Choroid plexus epithelial cell (primary cell): ENCODE data around the gene ZMIZ1.

Experiments
- DNase-seq: peaks from one replicate; pipeline ENCODE4 v3.0.0-alpha.2; 2010; ENCODE audit warnings: low read depth
- H3K4me3 ChIP-seq: 2 replicates; pipeline ENCODE4 v1.5.1; 2011; ENCODE audit warnings: low read depth, mild to moderate bottlenecking, control low read depth, low read length, moderate library complexity
- TF ChIP-seq, protein P1 (sequence below): conservative IDR thresholded peaks from 2 replicates; pipeline ENCODE4 v1.5.1; 2011; ENCODE audit warnings: low read depth, mild to moderate bottlenecking, control low read depth, inconsistent platforms, low read length, moderate library complexity

The ZMIZ1 gene

DNA sequence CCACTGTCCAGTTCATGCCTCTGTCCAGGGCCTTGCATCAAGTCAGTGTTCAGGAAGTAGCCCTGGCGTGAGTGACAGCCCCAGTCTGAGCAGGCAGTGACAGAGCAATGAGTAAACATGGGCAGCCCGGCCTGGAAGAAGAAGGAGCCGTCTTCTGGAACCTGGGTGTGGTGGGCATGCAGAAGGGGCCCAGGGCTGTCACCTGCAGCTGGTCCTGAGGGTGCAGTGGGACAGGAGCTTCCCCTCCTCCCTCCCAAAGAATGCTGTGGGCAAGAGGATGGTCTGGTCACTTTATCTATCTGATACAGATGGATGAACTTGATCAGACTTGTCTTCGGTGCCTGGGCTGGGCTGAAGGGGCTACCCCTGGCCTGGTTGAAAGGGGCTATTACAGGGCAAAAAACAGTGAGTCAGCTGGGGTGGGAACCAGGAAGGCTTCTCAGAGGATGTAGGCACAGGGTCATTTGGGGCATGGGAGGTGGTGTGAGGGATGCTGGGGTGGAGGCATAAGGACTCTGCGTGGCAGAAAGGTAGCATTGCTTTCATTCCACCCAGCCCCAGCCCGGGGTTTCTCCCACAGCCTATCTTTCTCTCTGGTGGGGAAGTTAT, 235.8 kb downstream of the ZMIZ1 start:
- no peak overlapping the region for H3K4me3 ChIP-seq
- DNase-seq: no peak

DNA sequence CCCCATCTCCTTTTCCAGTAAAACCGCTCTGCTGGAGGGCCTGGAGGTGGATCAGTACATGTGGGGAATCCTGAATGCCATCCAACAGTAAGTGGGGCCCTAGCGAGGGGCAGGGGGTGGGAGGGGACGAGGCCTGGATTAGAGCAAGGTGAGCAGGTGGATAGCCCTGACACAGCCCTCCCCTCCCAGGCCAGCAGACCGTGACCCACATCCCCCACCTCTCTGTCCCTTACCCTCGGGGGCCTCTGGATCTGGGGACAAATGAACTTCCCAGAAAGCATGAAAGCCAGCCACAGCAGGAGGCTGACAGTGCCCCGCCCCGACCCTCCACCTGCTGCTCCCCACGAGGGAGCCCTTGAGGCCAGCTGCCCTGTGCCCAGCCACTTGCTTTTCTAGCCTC, 236.7 kb downstream of the ZMIZ1 start:
- TF ChIP-seq, protein P1, sequence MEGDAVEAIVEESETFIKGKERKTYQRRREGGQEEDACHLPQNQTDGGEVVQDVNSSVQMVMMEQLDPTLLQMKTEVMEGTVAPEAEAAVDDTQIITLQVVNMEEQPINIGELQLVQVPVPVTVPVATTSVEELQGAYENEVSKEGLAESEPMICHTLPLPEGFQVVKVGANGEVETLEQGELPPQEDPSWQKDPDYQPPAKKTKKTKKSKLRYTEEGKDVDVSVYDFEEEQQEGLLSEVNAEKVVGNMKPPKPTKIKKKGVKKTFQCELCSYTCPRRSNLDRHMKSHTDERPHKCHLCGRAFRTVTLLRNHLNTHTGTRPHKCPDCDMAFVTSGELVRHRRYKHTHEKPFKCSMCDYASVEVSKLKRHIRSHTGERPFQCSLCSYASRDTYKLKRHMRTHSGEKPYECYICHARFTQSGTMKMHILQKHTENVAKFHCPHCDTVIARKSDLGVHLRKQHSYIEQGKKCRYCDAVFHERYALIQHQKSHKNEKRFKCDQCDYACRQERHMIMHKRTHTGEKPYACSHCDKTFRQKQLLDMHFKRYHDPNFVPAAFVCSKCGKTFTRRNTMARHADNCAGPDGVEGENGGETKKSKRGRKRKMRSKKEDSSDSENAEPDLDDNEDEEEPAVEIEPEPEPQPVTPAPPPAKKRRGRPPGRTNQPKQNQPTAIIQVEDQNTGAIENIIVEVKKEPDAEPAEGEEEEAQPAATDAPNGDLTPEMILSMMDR: no peak
- H3K4me3 ChIP-seq: no peak overlapping the region
- no peak for DNase-seq

More for the DNA sequence above, 235.8 kb downstream of the ZMIZ1 start:
- TF ChIP-seq, protein P1: no peak

DNA sequence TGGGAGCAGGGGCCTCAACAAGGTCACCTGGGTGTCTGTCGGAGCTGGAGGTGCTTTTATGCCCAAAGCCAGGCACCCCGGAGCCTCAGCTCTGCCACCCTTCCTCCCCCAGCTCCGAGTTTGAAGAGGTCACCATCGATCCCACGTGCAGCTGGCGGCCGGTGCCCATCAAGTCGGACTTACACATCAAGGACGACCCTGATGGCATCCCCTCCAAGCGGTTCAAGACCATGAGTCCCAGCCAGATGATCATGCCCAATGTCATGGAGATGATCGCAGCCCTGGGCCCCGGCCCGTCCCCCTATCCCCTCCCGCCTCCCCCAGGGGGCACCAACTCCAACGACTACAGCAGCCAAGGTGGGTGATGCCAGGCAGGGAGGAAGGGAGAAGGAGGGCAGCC, 237.2 kb downstream of the ZMIZ1 start:
- DNase-seq: no peak
- H3K4me3 ChIP-seq: no peak overlapping the region
- TF ChIP-seq, protein P1: no peak

DNA sequence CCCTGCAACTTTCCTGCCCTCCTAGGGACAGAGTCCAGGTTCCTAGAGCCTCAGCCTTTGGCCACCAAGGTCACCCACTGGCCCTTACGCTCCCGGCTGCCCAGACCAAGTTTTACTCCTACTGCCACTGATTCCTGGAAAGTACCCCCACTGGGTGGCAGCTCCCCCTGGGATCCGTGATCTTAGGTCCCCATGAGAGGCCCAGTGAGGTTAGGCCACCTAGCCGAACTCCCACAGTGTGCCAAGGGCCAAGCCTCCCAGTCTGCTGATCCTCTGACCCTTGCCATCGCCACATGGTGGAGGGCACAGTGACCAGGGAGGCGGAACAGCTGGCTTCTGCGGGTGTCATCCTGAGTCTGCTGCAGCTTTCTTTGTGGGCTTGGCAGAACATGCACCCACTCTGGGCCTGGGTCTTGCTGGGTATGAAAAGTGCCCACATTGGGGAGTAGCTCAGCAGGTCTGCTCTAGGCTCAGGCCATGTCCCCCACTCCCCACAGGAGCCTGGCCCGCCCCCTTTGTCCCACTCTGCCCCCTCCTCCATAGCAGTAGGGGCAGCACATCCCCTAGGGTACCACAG, 238.0 kb downstream of the ZMIZ1 start:
- DNase-seq: no peak
- TF ChIP-seq, protein P1: no peak
- no peak overlapping the region for H3K4me3 ChIP-seq

DNA sequence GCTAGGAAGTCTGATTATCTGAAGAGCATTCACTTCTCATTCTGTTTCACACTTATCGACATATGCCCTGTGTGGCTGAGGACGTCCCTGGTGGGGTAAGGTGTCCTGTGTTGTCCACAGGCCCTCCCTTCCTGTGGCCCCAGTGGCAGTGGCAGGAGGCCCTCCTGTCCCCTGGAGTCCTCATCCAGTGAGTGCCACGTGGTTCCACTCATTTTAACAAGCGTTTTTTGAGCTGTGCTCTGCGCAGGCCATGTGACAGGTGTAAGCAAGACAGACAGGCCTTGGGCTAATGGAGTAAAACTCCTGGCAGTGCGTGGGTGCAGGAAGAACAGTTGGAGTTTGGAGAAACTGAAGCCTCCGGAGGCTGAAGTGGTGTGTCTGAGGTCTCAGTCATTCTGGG, 239.2 kb downstream of the ZMIZ1 start:
- TF ChIP-seq, protein P1: no peak
- H3K4me3 ChIP-seq: no peak overlapping the region

DNA sequence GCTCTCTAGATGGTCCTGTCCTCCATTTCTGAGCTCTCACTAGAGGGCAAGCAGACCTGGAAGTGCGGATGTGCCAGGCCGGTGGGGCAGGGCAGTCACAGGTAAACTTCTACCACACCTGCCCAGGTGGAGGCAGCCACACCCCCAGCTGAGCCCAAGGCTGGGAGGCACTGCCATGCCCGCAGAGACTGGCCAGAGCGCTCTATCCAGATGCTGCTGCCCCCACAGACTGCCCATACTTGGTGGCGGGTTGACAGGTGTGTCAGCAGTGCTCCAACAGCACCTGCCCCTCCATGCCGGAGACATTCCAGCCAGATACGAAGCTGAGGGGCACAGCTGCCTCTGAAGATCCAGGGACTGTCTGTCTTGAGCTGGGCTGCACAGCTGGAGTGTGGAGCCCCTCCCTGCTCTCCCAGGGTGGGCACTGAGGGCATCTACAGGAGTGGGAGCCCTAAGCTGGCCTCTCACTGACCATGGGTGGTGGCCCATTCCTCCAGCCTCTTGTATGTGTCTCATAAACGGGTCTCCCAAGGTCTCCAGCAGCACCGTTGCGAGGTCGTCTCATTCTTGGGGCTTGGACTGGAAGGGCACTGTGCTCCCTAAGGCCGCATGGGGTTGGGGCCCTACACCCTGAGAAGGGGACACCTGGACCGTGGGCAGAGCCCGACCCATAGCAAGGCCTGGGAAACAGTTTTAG, 240.4 kb downstream of the ZMIZ1 start:
- H3K4me3 ChIP-seq: no peak overlapping the region
- TF ChIP-seq, protein P1: no peak
- DNase-seq: no peak

More for the DNA sequence above, 239.2 kb downstream of the ZMIZ1 start:
- DNase-seq: no peak
